Activated CD8-positive, alpha-beta T cell treated with anti-CD3 and anti-CD28 coated beads for 36 hours (primary cell): ENCODE measurements around the gene SOD2. TPM values are rescaled to one million over a fixed set of nuclear protein-coding genes. Genes with fewer than 3 reads are reported as not detected.
"Not testable (repeated sequence)": the region's sequence is repeated elsewhere in the genome, so short reads cannot be mapped to it uniquely, and the experiment has no call there.

Source experiments
- ATAC-seq: fragments of 200-7000 bp; cut with Tn5 transposase; one replicate; pipeline ENCODE4 v1.10.0; 2021; ENCODE audit warnings: mild to moderate bottlenecking, moderate library complexity
- CTCF ChIA-PET: fragments of 350-600 bp; sonication (Branson Sonifier 250); formaldehyde crosslinking; loops from one replicate; lab custom pipeline; 2021; ENCODE audit warnings: antibody characterized with exemption; lab: Charles Lee
- POLR2A ChIA-PET: fragments of 350-600 bp; sonication (Branson Sonifier 250); formaldehyde crosslinking; loops from one replicate; lab custom pipeline; 2021; ENCODE audit warnings: antibody characterized with exemption; lab: Charles Lee
- DNase-seq: peaks from one replicate; pipeline ENCODE4 v3.0.0-alpha.2; 2020
- H3K27ac Mint-ChIP-seq: one replicate; pipeline ENCODE4 v1.8.0; 2021; ENCODE audit warnings: mild to moderate bottlenecking, mixed read lengths
- H3K27me3 Mint-ChIP-seq: one replicate; pipeline ENCODE4 v1.8.0; 2021; ENCODE audit warnings: mixed read lengths
- H3K36me3 Mint-ChIP-seq: one replicate; pipeline ENCODE4 v1.8.0; 2021; ENCODE audit warnings: low read depth, mixed read lengths
- H3K4me1 Mint-ChIP-seq: one replicate; pipeline ENCODE4 v1.8.0; 2021; ENCODE audit warnings: low read depth, mixed read lengths
- H3K4me3 Mint-ChIP-seq: one replicate; pipeline ENCODE4 v1.8.0; 2021; ENCODE audit warnings: mild to moderate bottlenecking, moderate library complexity, mixed read lengths
- H3K9me3 Mint-ChIP-seq: one replicate; pipeline ENCODE4 v1.8.0; 2021; ENCODE audit warnings: mixed read lengths
- CTCF ChIP-seq: fragments of 200-600 bp; IDR thresholded peaks from one replicate; pipeline ENCODE4 v1.8.0; 2022; ENCODE audit warnings: antibody characterized with exemption, mild to moderate bottlenecking
- intact Hi-C: fragments of 100-400 bp; cut with micrococcal nuclease; formaldehyde crosslinking; loops from one replicate; pipeline ENCODE4 v1.10.0; 2022
- total RNA-seq, 2 experiments: library from RNA; stranded (reverse); gene quantifications; one replicate each; pipeline ENCODE4 v1.2.3, GENCODE V29; 2021

SOD2 gene
- 100 to 1,000 TPM in 1 of 2 experiments, 10 to 100 TPM in 1; 95.5 to 105 TPM for total RNA-seq

GRCh38 chr6:159693128-159693893, at the start of gene SOD2:
SOD2 (minus strand) TSS chr6:159693241; CDS start chr6:159693167, 74 bp downstream.
- H3K27ac Mint-ChIP-seq = peak within 1 kb of the TSS; percentile 93
- ChIA-PET CTCF (interaction anchor here (3.3 kb wide), 1 partner anchor 98 kb away, joined by 21 read pairs; the partner anchor contains the start of genes MRPL18 and TCP1), POLR2A (interaction anchor here (0.7 to 6.3 kb wide), 10 partner anchors 7 to 769 kb away, joined by 3 to 41 read pairs (median 14); partner anchors contain the start of genes ACAT2, MRPL18, TCP1 and WTAP)
- DNase-seq = peak; percentile 85
- H3K4me1 Mint-ChIP-seq = peaks cover 33% of the 10 kb centered on the region
- peak; percentile 81 for ATAC-seq
- H3K27me3 Mint-ChIP-seq = no peaks in the 10 kb centered on the region
- intact Hi-C loops = loop anchor here (2.0 to 10.0 kb wide), 4 partner anchors 33 to 251 kb away; partner anchors contain the start of genes ACAT2, TCP1 and WTAP
- peak within 1 kb of the TSS; percentile 88 for H3K4me3 Mint-ChIP-seq
- peaks cover 23% of the 10 kb centered on the region for H3K36me3 Mint-ChIP-seq
- H3K9me3 Mint-ChIP-seq = no peaks in the 10 kb centered on the region
- TF ChIP-seq CTCF = no peak

- TF ChIP-seq CTCF = no peak
- Mint-ChIP-seq H3K4me1 (peaks cover 30% of the 10 kb centered on the region), H3K27me3 (no peaks in the 10 kb centered on the region), H3K9me3 (no peaks in the 10 kb centered on the region), H3K36me3 (peaks cover 46% of the 10 kb centered on the region), H3K4me3 (no peak overlapping the region), H3K27ac (peak overlapping the region; percentile 61)
- ATAC-seq (no peak), DNase-seq (no peak)
- intact Hi-C loops = no loop called here
- ChIA-PET POLR2A (no interaction called here), CTCF (interaction anchor here (1.2 kb wide), 1 partner anchor 10 kb away, joined by 3 read pairs; no protein-coding TSS in a partner anchor)
Observed at GRCh38 chr6:159742165-159742564, 49.1 kb upstream of the SOD2 start.

GRCh38 chr6:159739341-159739740, 46.3 kb upstream of the SOD2 start:
- Mint-ChIP-seq H3K27ac (no peak overlapping the region), H3K27me3 (no peaks in the 10 kb centered on the region), H3K9me3 (no peaks in the 10 kb centered on the region), H3K4me3 (no peak overlapping the region), H3K36me3 (peaks cover 28% of the 10 kb centered on the region), H3K4me1 (peaks cover 25% of the 10 kb centered on the region)
- DNase-seq (no peak), ATAC-seq (no peak)
- TF ChIP-seq CTCF = no peak
- ChIA-PET CTCF (no interaction called here), POLR2A (interaction anchor here (1.4 to 4.1 kb wide), 3 partner anchors 8 to 47 kb away, joined by 3 to 24 read pairs (median 14); partner anchors contain the start of genes SOD2 and WTAP)
- intact Hi-C loops = no loop called here

GRCh38 chr6:159736908-159737307, 43.9 kb upstream of the SOD2 start:
- intact Hi-C loops = no loop called here
- no peak overlapping the region for H3K27ac Mint-ChIP-seq
- CTCF ChIA-PET = interaction anchor here (0.7 to 2.1 kb wide), 3 partner anchors 46 to 53 kb away, joined by 3 to 9 read pairs (median 3); partner anchors contain the start of genes MRPL18 and TCP1

GRCh38 chr6:159733395-159733794, 40.4 kb upstream of the SOD2 start:
- H3K27me3 Mint-ChIP-seq, H3K9me3 Mint-ChIP-seq, ATAC-seq, intact Hi-C loops, DNase-seq, H3K4me3 Mint-ChIP-seq: not testable (repeated sequence)
- POLR2A ChIA-PET = interaction anchor here (0.6 to 4.3 kb wide), 8 partner anchors 12 to 56 kb away, joined by 3 to 20 read pairs (median 6); partner anchors contain the start of genes ACAT2, MRPL18 and TCP1
- CTCF ChIA-PET = interaction anchor here (1.7 to 2.0 kb wide), 2 partner anchors 13 to 14 kb away, joined by 7 to 9 read pairs; no protein-coding TSS in a partner anchor
- Mint-ChIP-seq H3K4me1 (peaks cover 55% of the 10 kb centered on the region), H3K27ac (peak overlapping the region; percentile 20), H3K36me3 (peaks cover 30% of the 10 kb centered on the region)

More at GRCh38 chr6:159736908-159737307, 43.9 kb upstream of the SOD2 start:
- Mint-ChIP-seq H3K27me3 (no peaks in the 10 kb centered on the region), H3K4me3 (no peak overlapping the region), H3K4me1 (peaks cover 43% of the 10 kb centered on the region), H3K9me3 (no peaks in the 10 kb centered on the region), H3K36me3 (peaks cover 19% of the 10 kb centered on the region)
- no peak for DNase-seq
- no peak for TF ChIP-seq CTCF
- ATAC-seq = no peak
- POLR2A ChIA-PET = interaction anchor here (1.2 to 4.1 kb wide), 4 partner anchors 10 to 51 kb away, joined by 4 to 24 read pairs (median 10); partner anchors contain the start of genes SOD2 and WTAP

- H3K27ac Mint-ChIP-seq = peak overlapping the region; percentile 55
- H3K27me3 Mint-ChIP-seq, H3K4me3 Mint-ChIP-seq, ATAC-seq, intact Hi-C loops, H3K9me3 Mint-ChIP-seq, DNase-seq: not testable (repeated sequence)
- H3K4me1 Mint-ChIP-seq = peaks cover 47% of the 10 kb centered on the region
- ChIA-PET POLR2A (interaction anchor here (1.0 to 4.3 kb wide), 8 partner anchors 14 to 57 kb away, joined by 3 to 20 read pairs (median 6); partner anchors contain the start of genes ACAT2, MRPL18 and TCP1), CTCF (interaction anchor here (0.8 to 2.0 kb wide), 3 partner anchors 10 to 15 kb away, joined by 3 to 9 read pairs (median 7); no protein-coding TSS in a partner anchor)
- H3K36me3 Mint-ChIP-seq = peaks cover 35% of the 10 kb centered on the region
Observed at GRCh38 chr6:159732550-159732949, 39.5 kb upstream of the SOD2 start.
